ENCODE data around the gene PAX6.

Gene PAX6

DNA sequence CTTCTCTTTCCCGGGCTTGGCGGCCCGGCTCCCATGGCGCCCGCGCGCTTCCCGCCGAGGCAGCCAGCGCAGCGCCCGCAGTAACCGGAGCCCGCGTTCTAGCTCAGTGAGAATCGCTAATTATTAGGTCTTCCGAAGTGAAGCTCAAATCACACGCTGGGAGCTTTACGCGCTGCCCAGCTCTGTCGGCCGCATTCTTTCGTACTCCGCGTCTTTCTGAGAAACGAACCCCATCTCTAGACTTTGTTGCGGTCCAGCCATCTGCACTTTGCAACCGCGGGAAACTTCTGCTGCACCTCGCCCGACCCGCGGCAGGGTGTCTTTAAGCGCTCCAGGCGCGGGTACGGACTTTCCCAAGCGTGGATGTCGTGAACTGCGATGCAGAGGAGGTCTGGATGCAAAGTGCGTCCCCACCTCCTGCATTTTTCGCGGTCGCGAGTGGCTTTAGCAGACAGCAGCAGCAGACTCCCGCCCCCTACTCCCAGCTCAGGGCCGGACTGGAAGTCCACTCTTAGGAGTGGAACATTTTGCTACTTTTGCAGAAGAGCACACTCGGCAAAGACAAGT is 6.0 kb upstream of the PAX6 start:
- no peak overlapping the region for H3K27ac Mint-ChIP-seq
- TF ChIP-seq, protein P1, sequence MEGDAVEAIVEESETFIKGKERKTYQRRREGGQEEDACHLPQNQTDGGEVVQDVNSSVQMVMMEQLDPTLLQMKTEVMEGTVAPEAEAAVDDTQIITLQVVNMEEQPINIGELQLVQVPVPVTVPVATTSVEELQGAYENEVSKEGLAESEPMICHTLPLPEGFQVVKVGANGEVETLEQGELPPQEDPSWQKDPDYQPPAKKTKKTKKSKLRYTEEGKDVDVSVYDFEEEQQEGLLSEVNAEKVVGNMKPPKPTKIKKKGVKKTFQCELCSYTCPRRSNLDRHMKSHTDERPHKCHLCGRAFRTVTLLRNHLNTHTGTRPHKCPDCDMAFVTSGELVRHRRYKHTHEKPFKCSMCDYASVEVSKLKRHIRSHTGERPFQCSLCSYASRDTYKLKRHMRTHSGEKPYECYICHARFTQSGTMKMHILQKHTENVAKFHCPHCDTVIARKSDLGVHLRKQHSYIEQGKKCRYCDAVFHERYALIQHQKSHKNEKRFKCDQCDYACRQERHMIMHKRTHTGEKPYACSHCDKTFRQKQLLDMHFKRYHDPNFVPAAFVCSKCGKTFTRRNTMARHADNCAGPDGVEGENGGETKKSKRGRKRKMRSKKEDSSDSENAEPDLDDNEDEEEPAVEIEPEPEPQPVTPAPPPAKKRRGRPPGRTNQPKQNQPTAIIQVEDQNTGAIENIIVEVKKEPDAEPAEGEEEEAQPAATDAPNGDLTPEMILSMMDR (IDR thresholded peaks at IDR 0.05; ENCODE audit: unreplicated experiment in 3 of 3), result no peak
- no peaks in the 10 kb centered on the region for H3K9me3 Mint-ChIP-seq
- H3K27me3 Mint-ChIP-seq (ENCODE audit: low read depth), result peaks cover 43% of the 10 kb centered on the region
- peaks cover 24% of the 10 kb centered on the region for H3K4me1 Mint-ChIP-seq
- H3K4me3 Mint-ChIP-seq, result peak overlapping the region; percentile 35 to 70 (median 63)
- H3K36me3 Mint-ChIP-seq (ENCODE audit: low read depth), result no peaks in the 10 kb centered on the region

DNA sequence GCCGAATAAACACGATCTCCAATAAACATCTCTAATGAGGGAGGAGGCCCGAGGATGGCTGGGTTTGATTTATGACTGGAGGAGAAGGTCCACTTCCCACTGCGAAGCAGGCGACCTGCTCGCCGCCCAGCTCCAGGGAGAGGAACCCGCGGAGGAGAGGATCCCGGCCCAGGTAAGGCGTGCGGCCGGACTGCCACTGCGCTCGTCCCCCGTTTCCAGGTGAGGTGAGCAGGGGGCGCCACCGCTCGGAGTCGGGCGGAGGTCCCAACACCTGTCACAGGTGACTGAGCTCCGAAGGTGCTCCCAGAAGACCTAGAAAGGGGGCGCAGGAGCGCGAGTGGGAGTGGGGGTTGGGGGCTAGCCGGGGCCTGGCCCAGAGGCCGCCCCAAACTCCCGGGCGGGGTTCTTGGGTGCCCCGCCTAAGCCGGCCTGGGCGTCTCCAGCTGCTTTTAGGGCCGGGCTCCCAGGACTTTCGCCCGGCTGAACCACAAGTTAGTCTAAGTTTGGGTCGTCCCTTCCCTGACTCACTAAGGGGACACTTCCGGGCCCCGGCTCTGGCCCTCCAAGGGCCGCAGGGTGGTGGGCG is 5.4 kb upstream of the PAX6 start:
- peaks cover 29% of the 10 kb centered on the region for H3K4me1 Mint-ChIP-seq
- H3K27ac Mint-ChIP-seq, result no peak overlapping the region
- no peaks in the 10 kb centered on the region for H3K9me3 Mint-ChIP-seq
- TF ChIP-seq, protein P1 (IDR thresholded peaks at IDR 0.05; ENCODE audit: unreplicated experiment in 3 of 3), result no peak
- H3K36me3 Mint-ChIP-seq (ENCODE audit: low read depth), result no peaks in the 10 kb centered on the region
- peak overlapping the region; percentile 35 to 79 (median 64) for H3K4me3 Mint-ChIP-seq
- peaks cover 49% of the 10 kb centered on the region for H3K27me3 Mint-ChIP-seq (ENCODE audit: low read depth)

DNA sequence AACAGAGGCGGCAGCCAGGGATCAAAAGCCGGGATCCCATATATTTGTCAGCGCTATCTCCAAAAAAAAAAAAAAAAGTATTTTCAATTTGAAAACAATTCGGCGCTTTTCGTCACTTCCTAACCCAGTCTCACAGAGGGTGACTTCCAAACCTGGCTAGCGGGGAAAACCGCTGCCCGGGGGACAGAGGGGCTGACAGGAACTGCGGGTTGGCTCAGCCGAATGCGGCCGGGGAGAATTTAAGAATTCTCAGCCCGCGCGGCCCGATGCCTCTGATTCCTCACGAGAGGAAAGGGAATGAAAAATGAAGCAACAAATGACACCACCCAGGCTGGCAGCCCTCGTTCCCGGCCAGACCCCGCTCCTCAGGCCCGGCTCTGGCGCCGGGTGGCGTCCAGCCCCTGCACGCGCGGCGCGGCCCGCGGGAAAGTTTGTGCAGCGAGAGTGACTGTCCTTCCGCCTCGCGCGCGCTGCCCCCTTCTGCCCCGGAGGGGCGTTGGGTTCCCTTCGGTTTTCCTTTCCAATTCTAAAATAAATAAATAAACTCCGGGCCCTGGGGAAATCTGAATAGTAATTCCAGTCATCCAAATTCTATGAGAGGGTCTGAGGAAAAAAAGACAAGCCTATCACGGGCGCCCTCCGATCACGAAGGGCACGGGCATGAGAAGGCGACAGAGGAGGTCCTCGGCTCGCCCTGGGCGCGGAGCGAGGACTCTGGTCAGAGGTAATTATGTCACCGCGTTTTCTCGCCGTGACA is 4.8 kb upstream of the PAX6 start:
- Mint-ChIP-seq H3K36me3 (ENCODE audit: low read depth) (no peaks in the 10 kb centered on the region), H3K4me3 (peak overlapping the region; percentile 36 to 79 (median 64)), H3K27ac (no peak overlapping the region), H3K27me3 (ENCODE audit: low read depth) (peaks cover 56% of the 10 kb centered on the region), H3K4me1 (peaks cover 34% of the 10 kb centered on the region), H3K9me3 (peaks cover 3% of the 10 kb centered on the region)
- TF ChIP-seq, protein P1 (IDR thresholded peaks at IDR 0.05; ENCODE audit: unreplicated experiment in 3 of 3), result no peak

DNA sequence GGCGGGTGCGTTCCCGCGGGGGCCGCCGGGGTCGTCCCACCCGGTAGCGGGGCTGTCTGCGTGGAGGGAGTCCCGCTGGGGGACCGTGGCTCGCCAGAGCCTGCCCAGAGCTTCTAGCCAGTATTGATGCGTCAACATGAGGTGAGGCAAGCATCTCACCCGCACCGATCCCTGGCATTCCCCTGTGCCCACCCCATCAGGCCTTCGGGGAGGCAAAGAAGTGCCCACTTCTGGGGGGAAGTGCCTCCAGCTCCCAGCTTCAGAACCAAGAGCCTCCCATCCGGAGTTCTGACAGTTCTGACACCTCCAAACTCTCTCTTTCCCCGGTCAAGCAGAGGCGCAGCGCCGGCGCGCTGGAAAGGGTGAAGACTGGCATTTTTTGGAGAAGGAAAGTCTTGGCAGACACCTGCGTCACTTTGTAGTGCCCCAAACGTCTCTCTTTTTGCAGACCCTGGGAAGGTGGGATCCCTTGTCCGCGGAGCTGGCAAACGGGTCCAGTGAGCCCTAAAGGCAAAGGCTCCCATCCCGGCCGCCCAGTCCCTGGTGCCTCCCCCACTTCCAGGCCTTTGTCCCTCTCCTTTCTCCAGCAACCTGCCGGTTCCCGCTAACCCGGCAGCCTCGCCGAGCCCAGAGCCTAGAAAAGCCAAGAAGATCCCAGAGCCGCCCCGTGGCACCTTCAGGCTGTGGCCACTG is 3.2 kb upstream of the PAX6 start:
- Mint-ChIP-seq H3K9me3 (peaks cover 3% of the 10 kb centered on the region), H3K27ac (no peak overlapping the region), H3K27me3 (ENCODE audit: low read depth) (peaks cover 71% of the 10 kb centered on the region)

DNA sequence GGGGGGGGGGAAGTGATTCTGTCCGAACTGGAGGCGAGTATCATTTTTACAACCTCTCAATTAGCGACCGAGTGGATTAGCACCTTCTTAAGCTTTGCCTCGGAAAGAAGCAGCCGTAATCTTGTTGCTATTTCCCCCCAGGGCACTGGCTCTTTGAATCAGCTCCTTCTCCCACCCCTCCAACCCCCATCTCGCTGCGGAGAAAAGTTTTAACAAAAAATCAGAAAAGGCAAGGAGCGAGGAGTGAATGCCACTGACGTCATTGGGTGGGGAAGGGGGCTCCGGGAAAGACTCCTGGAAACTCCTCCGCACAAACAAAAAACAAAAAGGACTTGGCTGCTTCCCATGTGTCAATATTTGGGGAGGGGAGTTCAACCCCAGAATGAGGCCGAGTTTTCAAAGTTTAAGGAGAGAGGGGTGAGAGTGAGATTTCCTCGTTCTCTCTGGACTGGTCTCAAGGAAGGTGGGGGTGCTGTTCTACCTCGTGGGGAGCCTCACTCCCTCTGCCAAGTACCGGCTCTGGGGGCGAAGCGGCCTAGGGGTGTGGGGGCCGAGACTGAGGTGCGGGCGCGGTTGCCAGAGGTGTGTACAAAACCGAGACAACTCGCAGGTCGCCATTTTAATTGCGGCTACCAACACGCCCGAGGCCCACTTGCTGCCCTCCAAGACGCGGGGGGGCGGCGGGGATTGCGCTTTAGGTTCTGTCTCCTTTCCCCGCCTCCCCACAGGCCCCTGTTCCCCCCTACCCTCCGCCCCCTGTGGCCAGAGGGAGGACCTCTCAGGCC is 2.5 kb upstream of the PAX6 start:
- H3K36me3 Mint-ChIP-seq (ENCODE audit: low read depth), result no peaks in the 10 kb centered on the region
- TF ChIP-seq, protein P1 (IDR thresholded peaks at IDR 0.05; ENCODE audit: unreplicated experiment in 3 of 3), result no peak
- peak overlapping the region in 2 of 3 experiments; percentile 38 to 44 for H3K4me3 Mint-ChIP-seq
- H3K9me3 Mint-ChIP-seq, result peaks cover 3% of the 10 kb centered on the region
- no peak overlapping the region for H3K27ac Mint-ChIP-seq
- H3K27me3 Mint-ChIP-seq (ENCODE audit: low read depth), result peaks cover 79% of the 10 kb centered on the region
- peaks cover 48% of the 10 kb centered on the region for H3K4me1 Mint-ChIP-seq

More for the DNA sequence above, 3.2 kb upstream of the PAX6 start:
- H3K4me3 Mint-ChIP-seq, result peak overlapping the region in 2 of 3 experiments; percentile 28 to 71
- TF ChIP-seq, protein P1 (IDR thresholded peaks at IDR 0.05; ENCODE audit: unreplicated experiment in 3 of 3), result no peak
- peaks cover 44% of the 10 kb centered on the region for H3K4me1 Mint-ChIP-seq
- H3K36me3 Mint-ChIP-seq (ENCODE audit: low read depth), result no peaks in the 10 kb centered on the region

Data from nephron (organoid).